CD4-positive, alpha-beta memory T cell (primary cell): ENCODE measurements around the gene MINDY3. TPM values are rescaled to one million over a fixed set of nuclear protein-coding genes. Genes with fewer than 3 reads are reported as not detected.
"Not testable (repeated sequence)": the region's sequence is repeated elsewhere in the genome, so short reads cannot be mapped to it uniquely, and the experiment has no call there.

Experiments
- CTCF ChIA-PET: fragments of 350-600 bp; sonication (Branson Sonifier 250); formaldehyde crosslinking; loops from one replicate; lab custom pipeline; 2021; ENCODE audit warnings: inconsistent platforms; ENCODE audit not compliant: partially characterized antibody; lab: Charles Lee
- POLR2A ChIA-PET: fragments of 350-600 bp; sonication (Branson Sonifier 250); formaldehyde crosslinking; loops from one replicate; lab custom pipeline; 2021; ENCODE audit not compliant: partially characterized antibody; lab: Charles Lee
- DNase-seq, 5 donors: peaks; one replicate each; pipeline versions ENCODE4 v3.0.0 to v3.0.0-alpha.2; 2020 to 2022; ENCODE audit warnings: mixed read lengths in 1 of 5
- H3K27ac ChIP-seq: one replicate; pipeline ENCODE4 v1.7.0; 2013; ENCODE audit warnings: low read depth, low read length
- H3K27me3 ChIP-seq: 2 replicates; pipeline ENCODE4 v1.7.0; 2013; ENCODE audit warnings: mild to moderate bottlenecking, low read length, moderate library complexity; ENCODE audit not compliant: insufficient read depth
- H3K36me3 ChIP-seq: 2 replicates; pipeline ENCODE4 v1.7.0; 2013; ENCODE audit warnings: mild to moderate bottlenecking, low read length, moderate library complexity; ENCODE audit not compliant: insufficient read depth
- H3K4me1 ChIP-seq: 2 replicates; pipeline ENCODE4 v1.7.0; 2013; ENCODE audit warnings: mild to moderate bottlenecking, low read length, moderate library complexity; ENCODE audit not compliant: insufficient read depth
- H3K4me3 ChIP-seq, 2 donors: one replicate each; pipeline ENCODE4 v1.7.0; 2013; ENCODE audit warnings: low read length in 2 of 2, mild to moderate bottlenecking in 1 of 2
- H3K9me3 ChIP-seq, 2 donors: one replicate each; pipeline ENCODE4 v1.7.0; 2013; ENCODE audit warnings: low read length in 2 of 2, control low read depth in 1 of 2; ENCODE audit not compliant: control insufficient read depth in 1 of 2
- H3K27ac Mint-ChIP-seq, 7 donors: one replicate each; pipeline ENCODE4 v1.8.0; 2020 to 2021; ENCODE audit warnings: mixed read lengths in 7 of 7, mild to moderate bottlenecking in 6 of 7, inconsistent platforms in 3 of 7, moderate library complexity in 3 of 7
- H3K27me3 Mint-ChIP-seq, 2 donors: one replicate each; pipeline ENCODE4 v1.8.0; 2020 to 2021; ENCODE audit warnings: mixed read lengths in 2 of 2
- H3K36me3 Mint-ChIP-seq, 2 donors: one replicate each; pipeline ENCODE4 v1.8.0; 2020 to 2021; ENCODE audit warnings: mixed read lengths in 2 of 2, inconsistent platforms in 1 of 2, mild to moderate bottlenecking in 1 of 2
- H3K4me1 Mint-ChIP-seq, 4 donors: one replicate each; pipeline ENCODE4 v1.8.0; 2020 to 2021; ENCODE audit warnings: mixed read lengths in 4 of 4, mild to moderate bottlenecking in 1 of 4
- H3K4me3 Mint-ChIP-seq, 8 donors: one replicate each; pipeline ENCODE4 v1.8.0; 2020 to 2021; ENCODE audit warnings: mixed read lengths in 8 of 8, mild to moderate bottlenecking in 7 of 8, moderate library complexity in 6 of 8, inconsistent platforms in 3 of 8
- H3K9me3 Mint-ChIP-seq, 8 donors: one replicate each; pipeline ENCODE4 v1.8.0; 2020 to 2021; ENCODE audit warnings: mixed read lengths in 8 of 8, mild to moderate bottlenecking in 5 of 8, inconsistent platforms in 3 of 8, moderate library complexity in 1 of 8
- intact Hi-C: fragments of 100-400 bp; cut with micrococcal nuclease; formaldehyde crosslinking; loops from one replicate; pipeline ENCODE4 v1.15.1; 2023
- polyA plus RNA-seq, 2 donors: library from polyadenylated mRNA; unstranded; fragments of 300-500 nt; fragmentation: Illumina TruSeq; gene quantifications; one replicate each; pipeline ENCODE4 v1.2.3, GENCODE V29; 2021
- total RNA-seq, 2 experiments: library from RNA; stranded (reverse); gene quantifications; one replicate each; pipeline ENCODE4 v1.2.3, GENCODE V29; 2021

MINDY3 gene
- total and polyA plus RNA-seq, 4 experiments from 2014 or later = 2.1 to 40.4 (median 21.0) TPM

- Mint-ChIP-seq H3K27ac (no peak overlapping the region), H3K4me3 (no peak overlapping the region), H3K4me1 (no peaks in the 10 kb centered on the region), H3K36me3 (peaks cover 84 to 96% of the 10 kb centered on the region in 2 donors), H3K27me3 (no peaks in the 10 kb centered on the region), H3K9me3 (peaks cover 3 to 24% (median 6%) of the 10 kb centered on the region in 8 donors)
- peaks cover 41% of the 10 kb centered on the region for H3K36me3 ChIP-seq
- no peaks in the 10 kb centered on the region for H3K9me3 ChIP-seq
- DNase-seq = no peak
- ChIA-PET POLR2A (no interaction called here), CTCF (no interaction called here)
- H3K27ac ChIP-seq = no peak overlapping the region
- no peak overlapping the region for H3K4me3 ChIP-seq
- intact Hi-C loops = no loop called here
- no peaks in the 10 kb centered on the region for H3K4me1 ChIP-seq
- H3K27me3 ChIP-seq = no peaks in the 10 kb centered on the region
Measured at GRCh38 chr10:15781381-15781960, 78.8 kb downstream of the MINDY3 start.

DNA sequence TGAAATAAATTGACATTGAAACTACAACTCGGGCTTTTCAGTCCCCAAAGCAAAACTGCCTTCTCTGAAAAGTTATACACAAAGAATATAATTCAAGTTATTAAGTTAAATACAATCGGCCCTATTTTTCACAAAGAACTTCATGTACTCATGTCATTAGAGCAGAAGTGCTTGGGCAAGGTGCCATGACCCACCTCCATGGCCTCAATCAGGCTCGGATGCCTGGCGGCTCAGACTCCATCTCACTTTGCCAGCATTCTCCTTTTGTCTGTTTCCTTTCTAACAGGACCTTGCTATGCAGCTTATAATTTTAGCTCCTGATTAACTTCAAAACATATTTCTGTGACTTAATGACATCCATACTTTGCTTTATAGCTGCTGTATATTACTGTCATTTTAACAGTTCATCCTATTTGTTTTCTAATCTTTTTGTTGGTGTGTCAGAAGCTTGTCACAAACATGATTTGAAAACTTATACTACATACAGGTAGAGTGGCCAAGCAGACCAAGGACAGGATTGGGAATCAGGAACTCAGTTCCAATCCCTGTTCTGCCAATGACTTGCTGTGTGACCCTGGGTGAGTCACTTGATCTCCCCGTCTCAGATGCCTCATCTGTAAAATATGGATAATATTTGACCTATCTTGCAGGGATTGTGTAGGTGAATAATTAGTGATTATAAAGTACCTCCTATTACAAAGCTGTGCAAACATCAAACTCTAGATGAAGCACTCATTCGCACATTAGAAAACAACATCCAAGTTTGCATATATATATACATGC is 79.8 kb downstream of the MINDY3 start:
- H3K27ac Mint-ChIP-seq = no peak overlapping the region
- no peaks in the 10 kb centered on the region for H3K27me3 Mint-ChIP-seq
- Histone ChIP-seq H3K36me3 (peaks cover 35% of the 10 kb centered on the region), H3K4me1 (no peaks in the 10 kb centered on the region), H3K27me3 (no peaks in the 10 kb centered on the region), H3K27ac (no peak overlapping the region), H3K9me3 (no peaks in the 10 kb centered on the region), H3K4me3 (no peak overlapping the region)
- intact Hi-C loops = no loop called here
- peaks cover 3 to 27% (median 9%) of the 10 kb centered on the region in 8 donors for H3K9me3 Mint-ChIP-seq
- DNase-seq = no peak
- H3K4me3 Mint-ChIP-seq = no peak overlapping the region
- ChIA-PET CTCF (no interaction called here), POLR2A (no interaction called here)
- H3K4me1 Mint-ChIP-seq = peaks cover 0 to 1% (median 0%) of the 10 kb centered on the region in 4 donors
- H3K36me3 Mint-ChIP-seq = peaks cover 83 to 96% of the 10 kb centered on the region in 2 donors

DNA sequence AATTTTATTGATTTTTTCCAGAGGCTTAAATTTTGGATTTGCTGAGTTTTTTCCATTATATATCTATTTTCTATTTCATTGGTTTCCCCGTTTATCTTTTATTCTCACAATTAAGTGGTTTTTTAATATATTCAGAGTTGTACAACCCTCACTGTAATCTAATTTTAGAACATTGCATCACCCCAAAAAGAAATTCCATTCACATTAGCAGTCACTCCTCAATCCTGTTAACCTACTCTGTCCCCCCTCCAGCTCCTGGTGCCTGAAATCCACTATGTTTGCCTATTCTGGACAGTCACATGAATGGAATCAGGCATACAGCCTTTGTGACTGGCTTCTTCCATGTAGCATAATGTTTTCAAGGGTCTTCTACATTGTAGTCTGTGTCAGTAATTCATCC is 84.8 kb downstream of the MINDY3 start:
- Histone ChIP-seq H3K27ac (no peak overlapping the region), H3K36me3 (peaks cover 18% of the 10 kb centered on the region), H3K27me3 (no peaks in the 10 kb centered on the region), H3K9me3 (no peaks in the 10 kb centered on the region), H3K4me3 (no peak overlapping the region), H3K4me1 (no peaks in the 10 kb centered on the region)
- Mint-ChIP-seq H3K27me3 (no peaks in the 10 kb centered on the region), H3K9me3 (peaks cover 3 to 38% (median 13%) of the 10 kb centered on the region in 8 donors), H3K4me3 (no peak overlapping the region), H3K27ac (no peak overlapping the region), H3K4me1 (peaks cover 0 to 1% (median 0%) of the 10 kb centered on the region in 4 donors), H3K36me3 (peaks cover 56 to 66% of the 10 kb centered on the region in 2 donors)
- intact Hi-C loops = no loop called here
- ChIA-PET CTCF (no interaction called here), POLR2A (no interaction called here)
- no peak for DNase-seq

GRCh38 chr10:15774534-15774933 is 85.8 kb downstream of the MINDY3 start:
- H3K4me3 Mint-ChIP-seq, H3K27ac ChIP-seq, POLR2A ChIA-PET: not testable (repeated sequence)

GRCh38 chr10:15764892-15765454 is 95.3 kb downstream of the MINDY3 start:
- ChIA-PET POLR2A (no interaction called here), CTCF (interaction anchor here (1.3 kb wide), 1 partner anchor 14 kb away, joined by 3 read pairs; no protein-coding TSS in a partner anchor)
- H3K4me3 Mint-ChIP-seq = no peak overlapping the region
- peaks cover 4 to 14% of the 10 kb centered on the region in 2 donors for H3K36me3 Mint-ChIP-seq
- no peaks in the 10 kb centered on the region for H3K27me3 Mint-ChIP-seq
- H3K27me3 ChIP-seq = no peaks in the 10 kb centered on the region
- no peak overlapping the region for H3K4me3 ChIP-seq
- no peaks in the 10 kb centered on the region for H3K36me3 ChIP-seq
- H3K9me3 Mint-ChIP-seq = peaks cover 2 to 16% (median 6%) of the 10 kb centered on the region in 8 donors
- no peak overlapping the region for H3K27ac Mint-ChIP-seq
- no peaks in the 10 kb centered on the region for H3K4me1 ChIP-seq
- H3K4me1 Mint-ChIP-seq = peaks cover 0 to 1% (median 0%) of the 10 kb centered on the region in 4 donors
- H3K27ac ChIP-seq = no peak overlapping the region
- DNase-seq = no peak
- H3K9me3 ChIP-seq = no peaks in the 10 kb centered on the region
- intact Hi-C loops = no loop called here

More at GRCh38 chr10:15774534-15774933, 85.8 kb downstream of the MINDY3 start:
- H3K9me3 ChIP-seq, H3K27ac Mint-ChIP-seq, H3K4me1 Mint-ChIP-seq, DNase-seq, H3K27me3 ChIP-seq, H3K4me1 ChIP-seq, CTCF ChIA-PET, intact Hi-C loops, H3K4me3 ChIP-seq, H3K27me3 Mint-ChIP-seq: not testable (repeated sequence)
- peaks cover 15% of the 10 kb centered on the region for H3K36me3 ChIP-seq
- H3K36me3 Mint-ChIP-seq = peaks cover 49 to 62% of the 10 kb centered on the region in 2 donors
- H3K9me3 Mint-ChIP-seq = peaks cover 3 to 38% (median 13%) of the 10 kb centered on the region in 8 donors

DNA sequence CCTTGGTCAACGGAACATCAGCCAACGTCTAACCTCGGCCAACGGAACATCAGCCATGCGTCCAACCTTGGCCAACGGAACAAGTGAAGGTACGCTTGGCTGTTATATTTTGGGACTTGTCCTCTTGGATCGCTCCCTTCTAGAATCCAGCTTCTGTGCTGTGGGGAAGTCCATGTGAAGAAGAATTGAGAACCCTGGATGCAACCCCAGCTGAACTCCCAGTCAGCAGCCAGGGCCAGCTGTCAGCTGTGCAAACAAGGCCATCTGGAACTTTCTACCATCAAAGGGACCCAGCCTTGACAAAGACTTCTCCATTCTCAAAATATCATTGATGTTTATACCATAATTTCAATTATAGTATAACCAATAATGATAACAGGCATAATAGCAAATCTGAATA is 97.3 kb downstream of the MINDY3 start:
- ChIA-PET CTCF (no interaction called here), POLR2A (no interaction called here)
- H3K4me1 ChIP-seq = no peaks in the 10 kb centered on the region
- H3K4me3 ChIP-seq = no peak overlapping the region
- no peak overlapping the region for H3K27ac ChIP-seq
- H3K27me3 ChIP-seq = no peaks in the 10 kb centered on the region
- peaks cover 0 to 6% of the 10 kb centered on the region in 2 donors for H3K36me3 Mint-ChIP-seq
- H3K36me3 ChIP-seq = no peaks in the 10 kb centered on the region
- no peaks in the 10 kb centered on the region for H3K4me1 Mint-ChIP-seq
- H3K27ac Mint-ChIP-seq = no peak overlapping the region
- intact Hi-C loops = no loop called here
- H3K4me3 Mint-ChIP-seq = no peak overlapping the region
- peaks cover 2 to 16% (median 6%) of the 10 kb centered on the region in 8 donors for H3K9me3 Mint-ChIP-seq
- peaks cover 0 to 2% of the 10 kb centered on the region in 2 donors for H3K27me3 Mint-ChIP-seq
- H3K9me3 ChIP-seq = no peaks in the 10 kb centered on the region
- DNase-seq = no peak

DNA sequence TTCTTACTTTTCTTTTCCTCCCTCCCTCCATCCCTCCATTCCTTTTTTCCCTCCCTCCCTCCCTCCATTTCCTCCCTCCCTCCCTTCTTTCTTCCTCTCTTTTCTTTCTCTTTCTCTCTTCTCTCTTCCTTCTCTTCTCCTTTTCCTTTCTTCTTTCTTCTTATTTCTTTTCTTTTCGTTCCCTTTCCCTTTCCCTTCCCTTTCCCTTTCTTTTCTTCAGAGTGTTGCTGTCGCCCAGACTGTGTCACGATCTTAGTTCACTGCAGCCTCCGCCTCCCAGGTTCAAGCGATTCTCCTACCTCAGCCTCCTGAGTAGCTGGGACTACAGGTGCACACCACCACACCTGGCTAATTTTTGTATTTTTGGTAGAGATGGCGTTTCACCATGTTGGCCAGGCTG is 98.1 kb downstream of the MINDY3 start:
- H3K36me3 ChIP-seq, CTCF ChIA-PET, POLR2A ChIA-PET: not testable (repeated sequence)

More for the DNA sequence above, 98.1 kb downstream of the MINDY3 start:
- H3K4me3 Mint-ChIP-seq, H3K27ac Mint-ChIP-seq, intact Hi-C loops, H3K4me1 Mint-ChIP-seq, DNase-seq, H3K27me3 Mint-ChIP-seq, H3K36me3 Mint-ChIP-seq, H3K4me1 ChIP-seq, H3K9me3 ChIP-seq, H3K27me3 ChIP-seq, H3K4me3 ChIP-seq, H3K27ac ChIP-seq: not testable (repeated sequence)
- peaks cover under 1 to 16% (median 5%) of the 10 kb centered on the region in 8 donors for H3K9me3 Mint-ChIP-seq
